TTC549 (cell line): ENCODE data around the gene DR1.

ENCODE experiments used
- FAIRE-seq: peaks from 2 replicates; lab custom pipeline; 2012; peaks lifted over from hg19 to GRCh38; lab: Jason Lieb, UNC

Gene DR1

DNA sequence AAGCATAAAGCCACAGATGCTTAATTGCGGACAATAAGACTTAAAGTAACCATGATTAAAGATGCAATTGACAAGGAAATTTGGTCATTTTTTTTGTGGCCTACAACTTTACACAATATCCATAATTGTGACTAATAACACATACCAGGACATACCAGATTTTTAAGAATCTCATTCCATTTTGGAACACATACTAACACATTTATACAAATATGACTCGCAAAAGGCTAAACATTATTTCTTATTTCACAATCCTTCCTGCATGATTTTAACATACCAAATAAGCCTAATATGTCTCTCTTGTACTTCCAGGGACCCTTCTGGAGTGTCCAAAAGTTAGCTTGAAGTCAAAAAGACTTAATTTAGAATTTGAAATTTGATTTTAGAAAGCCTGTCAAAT is 48.8 kb downstream of the DR1 start:
- FAIRE-seq: no peak

- no peak for FAIRE-seq
Observed at GRCh38 chr1:93395195-93395594, 49.5 kb downstream of the DR1 start.

DNA sequence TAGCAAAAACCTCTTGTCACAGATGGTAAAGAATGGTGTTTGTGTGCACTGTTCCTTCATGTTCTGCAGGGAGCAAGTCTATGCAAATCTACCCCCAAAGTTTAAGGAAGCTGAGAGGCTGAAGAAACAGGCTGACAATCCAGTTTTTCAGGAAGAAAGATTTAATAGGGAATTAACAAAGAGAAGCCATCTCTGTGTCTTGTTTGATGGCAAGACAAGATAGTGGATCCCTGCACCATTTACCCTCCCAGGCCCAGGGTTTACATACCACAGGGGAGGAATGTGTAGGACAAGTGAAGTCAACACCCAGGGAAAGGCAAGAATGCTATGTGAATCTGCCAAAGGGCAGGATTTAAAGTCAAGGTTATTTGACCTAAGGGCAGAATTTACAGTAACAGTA is 54.1 kb downstream of the DR1 start:
- FAIRE-seq: no peak

- no peak for FAIRE-seq
Observed at GRCh38 chr1:93408203-93408602, 62.5 kb downstream of the DR1 start.

DNA sequence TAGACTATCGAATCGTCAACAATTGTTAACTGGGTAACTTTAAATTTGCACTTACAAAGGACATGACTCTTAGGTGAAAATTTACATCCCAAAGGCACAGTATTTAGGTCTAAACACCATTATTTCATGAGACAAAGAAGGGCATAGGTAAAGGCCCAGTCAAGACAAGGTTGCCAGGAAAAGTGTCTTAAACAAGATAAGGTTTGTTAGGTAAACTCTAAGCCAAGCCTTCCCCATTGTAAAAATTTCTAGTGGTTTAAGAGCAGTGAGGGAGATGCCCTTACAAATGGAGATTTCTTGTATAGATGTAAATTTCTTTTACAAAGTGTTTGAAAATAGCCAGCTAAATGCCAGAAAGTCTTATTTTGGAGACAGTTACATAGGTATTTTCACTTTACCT is 65.3 kb downstream of the DR1 start:
- no peak for FAIRE-seq

DNA sequence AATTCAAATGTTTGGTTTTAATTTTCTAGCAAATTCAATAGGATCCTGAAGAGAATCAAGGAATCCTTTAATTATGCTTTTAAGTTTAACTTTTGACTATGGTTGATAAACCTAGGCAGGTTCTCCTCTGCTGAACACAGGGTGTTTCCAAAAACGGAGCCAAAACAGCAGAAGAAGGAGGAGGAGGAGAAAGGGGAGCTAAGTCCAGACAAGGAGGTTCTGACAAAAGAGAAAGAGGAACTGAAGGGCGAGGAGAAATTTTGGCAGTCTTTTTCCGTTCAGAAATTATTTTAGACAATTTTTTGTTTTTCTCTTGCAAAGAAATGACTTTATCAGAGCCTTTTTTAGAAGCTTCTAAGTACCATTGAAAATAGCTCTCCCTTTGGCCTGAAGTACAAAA is 69.0 kb downstream of the DR1 start:
- no peak for FAIRE-seq

DNA sequence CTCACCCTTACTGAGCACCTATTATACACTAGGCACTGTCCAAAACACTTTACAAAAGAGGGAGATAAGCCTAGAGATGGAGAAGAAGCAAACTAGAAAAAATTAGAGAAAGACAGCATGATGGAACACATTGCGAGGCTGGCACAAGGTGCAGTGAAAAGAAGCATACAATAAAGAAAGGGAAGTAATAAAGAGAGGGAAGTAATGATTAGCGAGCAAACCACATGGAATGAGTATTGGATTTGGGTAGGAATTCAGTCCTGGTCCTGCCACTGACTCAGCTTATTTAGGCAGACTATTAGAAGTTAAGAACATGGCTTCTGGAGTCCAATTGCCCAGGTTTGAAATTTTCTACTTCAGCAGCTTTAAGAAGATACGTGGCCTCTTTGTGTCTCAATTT is 69.6 kb downstream of the DR1 start:
- FAIRE-seq: no peak

- no peak for FAIRE-seq
Observed at GRCh38 chr1:93416183-93416582, 70.5 kb downstream of the DR1 start.
